Psoas muscle (tissue), 8 donors: Measurements from ENCODE around the gene PRTN3. TPM values are rescaled to one million over a fixed set of nuclear protein-coding genes. Genes with fewer than 3 reads are reported as not detected.
A peak's percentile ranks its signal among the peaks of the same experiment; 100 is the strongest.

Experiments
- ATAC-seq, 4 donors: fragments of 200-7000 bp; cut with Tn5 transposase; one replicate each; pipeline ENCODE4 v1.9.1; 2020; ENCODE audit warnings: moderate library complexity in 3 of 4, mild to moderate bottlenecking in 2 of 4
- DNase-seq, 2 donors: peaks; one replicate each; pipeline ENCODE4 v3.0.0-alpha.2; 2020
- H3K27ac ChIP-seq: fragments of 200-600 bp; one replicate; pipeline ENCODE4 v1.8.0; 2022
- H3K27me3 ChIP-seq, 3 donors: fragments of 200-600 bp in 1 of 3; one replicate each; pipeline versions ENCODE4 v1.6.1 to v1.8.0; 2013 to 2022; ENCODE audit warnings: low read length in 2 of 3, mild to moderate bottlenecking in 2 of 3, moderate library complexity in 1 of 3; ENCODE audit not compliant: insufficient read depth in 3 of 3
- H3K36me3 ChIP-seq, 2 donors: fragments of 200-600 bp in 1 of 2; one replicate each; pipeline versions ENCODE4 v1.6.1 to v1.8.0; 2013 to 2022; ENCODE audit warnings: low read depth in 1 of 2, mild to moderate bottlenecking in 1 of 2, moderate library complexity in 1 of 2; ENCODE audit not compliant: insufficient read depth in 1 of 2
- H3K4me1 ChIP-seq: fragments of 200-600 bp; one replicate; pipeline ENCODE4 v1.8.0; 2022
- H3K4me3 ChIP-seq: fragments of 200-600 bp; one replicate; pipeline ENCODE4 v1.8.0; 2022; ENCODE audit warnings: mild to moderate bottlenecking
- H3K9me3 ChIP-seq: fragments of 200-600 bp; one replicate; pipeline ENCODE4 v1.8.0; 2022
- CTCF ChIP-seq: fragments of 200-600 bp; IDR thresholded peaks from one replicate; pipeline ENCODE4 v1.8.0; 2022; ENCODE audit warnings: antibody characterized with exemption
- WGBS, 3 donors: extraction: QIAGEN DNeasy Blood & Tissue Kit; methylation state at CpG; one replicate each; pipeline versions ENCODE4 v1.1.6 to v1.1.7; 2013; 5-methylcytosine and 5-hydroxymethylcytosine counted together
- intact Hi-C, 2 donors: fragments of 100-400 bp; cut with DNase I; formaldehyde crosslinking; loops; one replicate each; pipeline versions ENCODE4 v1.11.0 to v1.14.2; 2022
- polyA plus RNA-seq, 3 donors: library from polyadenylated mRNA; stranded (reverse); fragments of 200-250 nt; gene quantifications; one replicate each; pipeline ENCODE4 v1.2.3, GENCODE V29; 2013
- total RNA-seq, 4 donors: library from RNA; stranded (reverse); fragmentation: NEBNext Ultra II Directional in 2 of 4; extraction: Animal tissue kit (Norgen Biotek cat#: 25700) in 2 of 4; gene quantifications; one replicate each; pipeline versions ENCODE4 v1.2.1 to v1.2.4, GENCODE V29; 2021 to 2023
- donor health status: healthy with polysubstance abuse.
- donor health status: DM: no; HTN: no; CAD: no; lungs with moderate emphysema.
- donor health status: Bipolar disorder and iron deficiency.
- donor health status: healthy.
- donor health status: DM: yes; HTN: yes; CAD: no.
- donor health status: DM: no; HTN: no; CAD: no.
- donor health status: DM: no; HTN: no; CAD: no.
- donor health status: DM: yes; HTN: yes; CAD: no.

PRTN3 gene
- total and polyA plus RNA-seq, 7 donors, result 0.04 to 0.34 (median 0.14) TPM; not detected in 3

- 4 to 5% (median 4%) methylated on average over 23 to 46 of the region's 46 CpGs for WGBS, 3 donors
- no peak for TF ChIP-seq CTCF
- Histone ChIP-seq H3K4me3 (peak overlapping the region; percentile 15), H3K27me3 (peaks cover 0 to 90% (median 15%) of the 10 kb centered on the region in 3 donors), H3K4me1 (peaks cover 8% of the 10 kb centered on the region), H3K9me3 (no peaks in the 10 kb centered on the region), H3K36me3 (no peaks in the 10 kb centered on the region), H3K27ac (no peak overlapping the region)
- ATAC-seq (peak in 3 of 4 donors; percentile 40 to 46 (median 43)), DNase-seq (peak in 1 of 2 donors; percentile 31)
- intact Hi-C loops, result no loop called here
Measured at GRCh38 chr19:843180-843835, 2.5 kb downstream of the PRTN3 start.

GRCh38 chr19:843836-844545, 3.2 kb downstream of the PRTN3 start:
- H3K27ac ChIP-seq, result no peak overlapping the region
- H3K4me3 ChIP-seq, result peak overlapping the region; percentile 15
- H3K36me3 ChIP-seq, result no peaks in the 10 kb centered on the region
- H3K27me3 ChIP-seq, result peaks cover 0 to 88% (median 15%) of the 10 kb centered on the region in 3 donors
- TF ChIP-seq CTCF, result no peak
- peaks cover 8% of the 10 kb centered on the region for H3K4me1 ChIP-seq
- ATAC-seq (no peak), DNase-seq (no peak)
- WGBS, 3 donors, result 10 to 26% (median 21%) methylated on average over 25 to 67 of the region's 70 CpGs
- intact Hi-C loops, result no loop called here
- H3K9me3 ChIP-seq, result no peaks in the 10 kb centered on the region

GRCh38 chr19:844546-844971, 3.8 kb downstream of the PRTN3 start:
- Histone ChIP-seq H3K27ac (no peak overlapping the region), H3K36me3 (no peaks in the 10 kb centered on the region), H3K27me3 (peaks cover 0 to 85% (median 16%) of the 10 kb centered on the region in 3 donors), H3K9me3 (no peaks in the 10 kb centered on the region), H3K4me1 (peaks cover 8% of the 10 kb centered on the region), H3K4me3 (no peak overlapping the region)
- TF ChIP-seq CTCF, result no peak
- 24 to 39% (median 31%) methylated on average over 11 of the region's 11 CpGs for WGBS, 3 donors
- no peak for ATAC-seq
- peak in 1 of 2 donors; percentile 46 for DNase-seq
- intact Hi-C loops, result no loop called here

- DNase-seq (peak in 1 of 2 donors; percentile 49), ATAC-seq (no peak)
- Histone ChIP-seq H3K27ac (no peak overlapping the region), H3K4me1 (peaks cover 14% of the 10 kb centered on the region), H3K27me3 (peaks cover 0 to 79% (median 15%) of the 10 kb centered on the region in 3 donors), H3K4me3 (no peak overlapping the region), H3K9me3 (no peaks in the 10 kb centered on the region), H3K36me3 (no peaks in the 10 kb centered on the region)
- intact Hi-C loops, result no loop called here
- no peak for TF ChIP-seq CTCF
- 48 to 60% (median 53%) methylated on average over 28 to 37 of the region's 37 CpGs for WGBS, 3 donors
Measured at GRCh38 chr19:845707-846521, 5.1 kb downstream of the PRTN3 start.
